Right forelimb (tissue), 1 donor: ENCODE results near the gene RNASE7.
"Not testable (repeated sequence)": the region's sequence is repeated elsewhere in the genome, so short reads cannot be mapped to it uniquely, and the experiment has no call there.

ENCODE experiments used
- DNase-seq: peaks from one replicate; pipeline ENCODE4 v3.0.0-alpha.2; 2018

The RNASE7 gene

GRCh38 chr14:21023817-21024584 lies 18.2 kb upstream of the RNASE7 start:
- peak; percentile 38 for DNase-seq

GRCh38 chr14:21024585-21025370 lies 17.4 kb upstream of the RNASE7 start, which contains the start of gene NDRG2:
Gene NDRG2 (minus strand): TSS chr14:21025061. CDS start chr14:21023315, 1,746 bp downstream.
- DNase-seq, result peak; percentile 87

GRCh38 chr14:21025371-21026273 lies 16.5 kb upstream of the RNASE7 start:
- peak; percentile 73 for DNase-seq

- peak; percentile 68 for DNase-seq
Measured at GRCh38 chr14:21026274-21026987, 15.7 kb upstream of the RNASE7 start.

- DNase-seq, result peak; percentile 37
Measured at GRCh38 chr14:21026988-21027315, 15.2 kb upstream of the RNASE7 start.

GRCh38 chr14:21029917-21030316 lies 12.2 kb upstream of the RNASE7 start, which contains the start of gene TPPP2:
Gene TPPP2 (plus strand): TSS chr14:21030217. CDS start chr14:21030582, 365 bp downstream.
- peak; percentile 2 for DNase-seq

GRCh38 chr14:21030531-21030930 lies 11.6 kb upstream of the RNASE7 start:
- DNase-seq, result peak; percentile 12

GRCh38 chr14:21032326-21033132 lies 9.6 kb upstream of the RNASE7 start:
- no peak for DNase-seq

- DNase-seq, result no peak
Measured at GRCh38 chr14:21033133-21033698, 8.9 kb upstream of the RNASE7 start.

- no peak for DNase-seq
Measured at GRCh38 chr14:21034707-21035106, 7.5 kb upstream of the RNASE7 start, which contains the start of gene RNASE13. Gene RNASE13 (minus strand): TSS chr14:21034807. CDS start chr14:21034288, 519 bp downstream.

- DNase-seq, result no peak
Measured at GRCh38 chr14:21036751-21037150, 5.4 kb upstream of the RNASE7 start.

GRCh38 chr14:21037156-21037555 lies 5.0 kb upstream of the RNASE7 start:
- DNase-seq, result no peak

- peak; percentile 84 for DNase-seq
Measured at GRCh38 chr14:21038441-21039422, 3.4 kb upstream of the RNASE7 start.

- DNase-seq, result peak; percentile 69
Measured at GRCh38 chr14:21039585-21040369, 2.4 kb upstream of the RNASE7 start.

GRCh38 chr14:21040370-21040925 lies 1.7 kb upstream of the RNASE7 start:
- DNase-seq, result no peak

GRCh38 chr14:21040941-21041340 lies 1.2 kb upstream of the RNASE7 start:
- not testable (repeated sequence) for DNase-seq

GRCh38 chr14:21042918-21043317 lies 756 bp downstream of the RNASE7 start:
- no peak for DNase-seq

- no peak for DNase-seq
Measured at GRCh38 chr14:21043387-21043973, 1.3 kb downstream of the RNASE7 start.
